Natural killer cell (primary cell): ENCODE results near the gene XRCC4. TPM values are rescaled to one million over a fixed set of nuclear protein-coding genes. Genes with fewer than 3 reads are reported as not detected.

Experiments used
- ATAC-seq, 3 donors: fragments of 150-1000 bp in 2 of 3; fragments of 200-7000 bp in 1 of 3; cut with Tn5 transposase; 1 replicate in 1 of 3; 2 replicates in 2 of 3; pipeline ENCODE4 v1.10.0; 2021; ENCODE audit warnings: mild to moderate bottlenecking in 2 of 3, moderate library complexity in 2 of 3
- DNase-seq, 2 donors: peaks; one replicate each; pipeline versions ENCODE4 v3.0.0 to v3.0.0-alpha.2; 2013 to 2021; ENCODE audit warnings: mixed read lengths in 1 of 2
- H3K27ac ChIP-seq: one replicate; pipeline ENCODE4 v1.5.1; 2013; ENCODE audit warnings: mild to moderate bottlenecking, low read length
- H3K27me3 ChIP-seq: one replicate; pipeline ENCODE4 v1.6.1; 2013; ENCODE audit warnings: low read length; ENCODE audit not compliant: control insufficient read depth, insufficient read depth
- H3K36me3 ChIP-seq: one replicate; pipeline ENCODE4 v1.6.1; 2013; ENCODE audit warnings: low read length; ENCODE audit not compliant: control insufficient read depth, insufficient read depth
- H3K4me1 ChIP-seq: one replicate; pipeline ENCODE4 v1.6.1; 2013; ENCODE audit warnings: low read length; ENCODE audit not compliant: control insufficient read depth, insufficient read depth
- H3K4me3 ChIP-seq: one replicate; pipeline ENCODE4 v1.5.1; 2013; ENCODE audit warnings: low read length
- H3K9me3 ChIP-seq: one replicate; pipeline ENCODE4 v1.6.1; 2013; ENCODE audit warnings: low read length; ENCODE audit not compliant: control insufficient read depth, insufficient read depth
- H3K27ac Mint-ChIP-seq, 2 donors: one replicate each; pipeline ENCODE4 v1.8.0; 2022; ENCODE audit warnings: mild to moderate bottlenecking in 2 of 2, mixed read lengths in 2 of 2, moderate library complexity in 1 of 2
- H3K27me3 Mint-ChIP-seq, 2 donors: one replicate each; pipeline ENCODE4 v1.8.0; 2022; ENCODE audit warnings: low read depth in 2 of 2, mixed read lengths in 2 of 2
- H3K36me3 Mint-ChIP-seq: one replicate; pipeline ENCODE4 v1.8.0; 2022; ENCODE audit warnings: mixed read lengths
- H3K4me1 Mint-ChIP-seq, 2 donors: one replicate each; pipeline ENCODE4 v1.8.0; 2022; ENCODE audit warnings: mixed read lengths in 2 of 2
- H3K4me3 Mint-ChIP-seq: one replicate; pipeline ENCODE4 v1.8.0; 2022; ENCODE audit warnings: mild to moderate bottlenecking, moderate library complexity, mixed read lengths
- H3K9me3 Mint-ChIP-seq, 2 donors: one replicate each; pipeline ENCODE4 v1.8.0; 2022; ENCODE audit warnings: mixed read lengths in 2 of 2
- CTCF ChIP-seq: fragments of 200-600 bp; IDR thresholded peaks from one replicate; pipeline ENCODE4 v1.8.0; 2022; ENCODE audit warnings: antibody characterized with exemption
- WGBS: methylation state at CpG from one replicate; pipeline ENCODE4 v1.1.7; 2013; ENCODE audit warnings: missing lambda C conversion rate; ENCODE audit not compliant: insufficient coverage; 5-methylcytosine and 5-hydroxymethylcytosine counted together
- intact Hi-C: fragments of 100-400 bp; cut with micrococcal nuclease; formaldehyde crosslinking; loops from one replicate; pipeline ENCODE4 v1.14.2; 2022
- total RNA-seq, 4 donors: library from RNA; stranded (reverse); fragments of 120-200 nt in 1 of 4; gene quantifications; one replicate each; pipeline versions ENCODE4 v1.2.3 to v1.2.4, GENCODE V29; 2013 to 2022

XRCC4 gene
- total RNA-seq, 3 donors from 2014 or later (not counting 1 experiment from before 2014, with no cell fraction given): 6.0 to 8.6 (median 7.0) TPM

GRCh38 chr5:83142526-83142925 lies 65.2 kb downstream of the XRCC4 start:
- Mint-ChIP-seq H3K4me3 (no peak overlapping the region), H3K36me3 (no peaks in the 10 kb centered on the region), H3K9me3 (no peaks in the 10 kb centered on the region), H3K4me1 (peaks cover 0 to 5% of the 10 kb centered on the region in 2 donors), H3K27ac (no peak overlapping the region), H3K27me3 (no peaks in the 10 kb centered on the region)
- H3K27me3 ChIP-seq: no peaks in the 10 kb centered on the region
- TF ChIP-seq CTCF: no peak
- H3K9me3 ChIP-seq: no peaks in the 10 kb centered on the region
- no CpG with 5 or more reads among the region's 2 CpGs for WGBS
- DNase-seq (no peak), ATAC-seq (no peak)
- H3K27ac ChIP-seq: no peak overlapping the region
- intact Hi-C loops: no loop called here
- H3K36me3 ChIP-seq: no peaks in the 10 kb centered on the region
- H3K4me3 ChIP-seq: no peak overlapping the region
- H3K4me1 ChIP-seq: no peaks in the 10 kb centered on the region

GRCh38 chr5:83145241-83145640 lies 67.9 kb downstream of the XRCC4 start:
- intact Hi-C loops: no loop called here
- no peak overlapping the region for H3K27ac Mint-ChIP-seq
- no peaks in the 10 kb centered on the region for H3K9me3 Mint-ChIP-seq
- H3K4me1 ChIP-seq: no peaks in the 10 kb centered on the region
- ATAC-seq (no peak), DNase-seq (no peak)
- H3K27me3 ChIP-seq: no peaks in the 10 kb centered on the region
- no peak overlapping the region for H3K27ac ChIP-seq
- H3K36me3 Mint-ChIP-seq: no peaks in the 10 kb centered on the region
- no peak overlapping the region for H3K4me3 ChIP-seq
- H3K36me3 ChIP-seq: no peaks in the 10 kb centered on the region
- no peak overlapping the region for H3K4me3 Mint-ChIP-seq
- no peaks in the 10 kb centered on the region for H3K4me1 Mint-ChIP-seq
- no peaks in the 10 kb centered on the region for H3K9me3 ChIP-seq
- TF ChIP-seq CTCF: no peak
- no peaks in the 10 kb centered on the region for H3K27me3 Mint-ChIP-seq

- intact Hi-C loops: no loop called here
- Mint-ChIP-seq H3K9me3 (no peaks in the 10 kb centered on the region), H3K36me3 (no peaks in the 10 kb centered on the region), H3K27ac (no peak overlapping the region), H3K27me3 (no peaks in the 10 kb centered on the region), H3K4me1 (no peaks in the 10 kb centered on the region), H3K4me3 (no peak overlapping the region)
- Histone ChIP-seq H3K4me1 (no peaks in the 10 kb centered on the region), H3K27me3 (no peaks in the 10 kb centered on the region), H3K4me3 (no peak overlapping the region), H3K27ac (no peak overlapping the region), H3K36me3 (no peaks in the 10 kb centered on the region), H3K9me3 (no peaks in the 10 kb centered on the region)
- TF ChIP-seq CTCF: no peak
- ATAC-seq (no peak), DNase-seq (no peak)
Observed at GRCh38 chr5:83145882-83146331, 68.6 kb downstream of the XRCC4 start.

GRCh38 chr5:83146441-83146840 lies 69.1 kb downstream of the XRCC4 start:
- DNase-seq (no peak), ATAC-seq (no peak)
- Mint-ChIP-seq H3K4me3 (no peak overlapping the region), H3K4me1 (no peaks in the 10 kb centered on the region), H3K9me3 (no peaks in the 10 kb centered on the region), H3K27me3 (no peaks in the 10 kb centered on the region), H3K27ac (no peak overlapping the region), H3K36me3 (no peaks in the 10 kb centered on the region)
- Histone ChIP-seq H3K4me3 (no peak overlapping the region), H3K27ac (no peak overlapping the region), H3K36me3 (no peaks in the 10 kb centered on the region), H3K4me1 (no peaks in the 10 kb centered on the region), H3K27me3 (no peaks in the 10 kb centered on the region), H3K9me3 (no peaks in the 10 kb centered on the region)
- TF ChIP-seq CTCF: no peak
- 88% methylated on average over 4 of the region's 4 CpGs for WGBS
- intact Hi-C loops: no loop called here
